Neural crest cell (in vitro differentiated cells): Measurements from ENCODE around the gene PCIF1. TPM values are rescaled to one million over a fixed set of nuclear protein-coding genes. Genes with fewer than 3 reads are reported as not detected.

Source experiments
- DNase-seq: peaks from one replicate; pipeline ENCODE4 v3.0.0; 2021; ENCODE audit warnings: low read depth, mixed read lengths, low spot score
- H3K27ac Mint-ChIP-seq: one replicate; pipeline ENCODE4 v1.8.0; 2021; ENCODE audit warnings: mild to moderate bottlenecking, mixed read lengths; ENCODE audit not compliant: unreplicated experiment
- H3K27me3 Mint-ChIP-seq: 2 replicates; pipeline ENCODE4 v1.8.0; 2021; ENCODE audit warnings: low read depth, mild to moderate bottlenecking, mixed read lengths
- H3K36me3 Mint-ChIP-seq: 2 replicates; pipeline ENCODE4 v1.8.0; 2021; ENCODE audit warnings: low read depth, mild to moderate bottlenecking, mixed read lengths
- H3K4me1 Mint-ChIP-seq: 2 replicates; pipeline ENCODE4 v1.8.0; 2021; ENCODE audit warnings: mixed read lengths
- H3K4me3 Mint-ChIP-seq: one replicate; pipeline ENCODE4 v1.8.0; 2021; ENCODE audit warnings: mild to moderate bottlenecking, mixed read lengths
- H3K9me3 Mint-ChIP-seq: 2 replicates; pipeline ENCODE4 v1.8.0; 2021; ENCODE audit warnings: mixed read lengths
- total RNA-seq: library from RNA; stranded (reverse); gene quantifications from 2 replicates; pipeline ENCODE4 v1.2.1, GENCODE V29; 2021
- TF ChIP-seq, protein P1 (sequence below): fragments of 200-600 bp; sonication (generic); conservative IDR thresholded peaks from 2 replicates; pipeline ENCODE4 v1.5.0; 2021; ENCODE audit warnings: antibody characterized with exemption, mild to moderate bottlenecking

PCIF1 gene
- total RNA-seq, 1 donor from 2014 or later = 36.5 TPM

- TF ChIP-seq, protein P1, sequence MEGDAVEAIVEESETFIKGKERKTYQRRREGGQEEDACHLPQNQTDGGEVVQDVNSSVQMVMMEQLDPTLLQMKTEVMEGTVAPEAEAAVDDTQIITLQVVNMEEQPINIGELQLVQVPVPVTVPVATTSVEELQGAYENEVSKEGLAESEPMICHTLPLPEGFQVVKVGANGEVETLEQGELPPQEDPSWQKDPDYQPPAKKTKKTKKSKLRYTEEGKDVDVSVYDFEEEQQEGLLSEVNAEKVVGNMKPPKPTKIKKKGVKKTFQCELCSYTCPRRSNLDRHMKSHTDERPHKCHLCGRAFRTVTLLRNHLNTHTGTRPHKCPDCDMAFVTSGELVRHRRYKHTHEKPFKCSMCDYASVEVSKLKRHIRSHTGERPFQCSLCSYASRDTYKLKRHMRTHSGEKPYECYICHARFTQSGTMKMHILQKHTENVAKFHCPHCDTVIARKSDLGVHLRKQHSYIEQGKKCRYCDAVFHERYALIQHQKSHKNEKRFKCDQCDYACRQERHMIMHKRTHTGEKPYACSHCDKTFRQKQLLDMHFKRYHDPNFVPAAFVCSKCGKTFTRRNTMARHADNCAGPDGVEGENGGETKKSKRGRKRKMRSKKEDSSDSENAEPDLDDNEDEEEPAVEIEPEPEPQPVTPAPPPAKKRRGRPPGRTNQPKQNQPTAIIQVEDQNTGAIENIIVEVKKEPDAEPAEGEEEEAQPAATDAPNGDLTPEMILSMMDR = no peak
- Mint-ChIP-seq H3K9me3 (no peaks in the 10 kb centered on the region), H3K4me3 (no peak overlapping the region), H3K36me3 (peaks cover 7% of the 10 kb centered on the region), H3K27ac (no peak overlapping the region), H3K27me3 (peaks cover under 1% of the 10 kb centered on the region), H3K4me1 (peaks cover 20% of the 10 kb centered on the region)
- no peak for DNase-seq
Measured at GRCh38 chr20:45909336-45909808, 25.1 kb upstream of the PCIF1 start.

GRCh38 chr20:45909817-45910669 is 24.4 kb upstream of the PCIF1 start:
- TF ChIP-seq, protein P1 = no peak
- DNase-seq = no peak
- peak overlapping the region; percentile 57 for H3K27ac Mint-ChIP-seq
- H3K4me1 Mint-ChIP-seq = peaks cover 20% of the 10 kb centered on the region
- H3K27me3 Mint-ChIP-seq = peaks cover 3% of the 10 kb centered on the region
- peak overlapping the region; percentile 77 for H3K4me3 Mint-ChIP-seq
- H3K36me3 Mint-ChIP-seq = peaks cover 7% of the 10 kb centered on the region
- no peaks in the 10 kb centered on the region for H3K9me3 Mint-ChIP-seq

DNA sequence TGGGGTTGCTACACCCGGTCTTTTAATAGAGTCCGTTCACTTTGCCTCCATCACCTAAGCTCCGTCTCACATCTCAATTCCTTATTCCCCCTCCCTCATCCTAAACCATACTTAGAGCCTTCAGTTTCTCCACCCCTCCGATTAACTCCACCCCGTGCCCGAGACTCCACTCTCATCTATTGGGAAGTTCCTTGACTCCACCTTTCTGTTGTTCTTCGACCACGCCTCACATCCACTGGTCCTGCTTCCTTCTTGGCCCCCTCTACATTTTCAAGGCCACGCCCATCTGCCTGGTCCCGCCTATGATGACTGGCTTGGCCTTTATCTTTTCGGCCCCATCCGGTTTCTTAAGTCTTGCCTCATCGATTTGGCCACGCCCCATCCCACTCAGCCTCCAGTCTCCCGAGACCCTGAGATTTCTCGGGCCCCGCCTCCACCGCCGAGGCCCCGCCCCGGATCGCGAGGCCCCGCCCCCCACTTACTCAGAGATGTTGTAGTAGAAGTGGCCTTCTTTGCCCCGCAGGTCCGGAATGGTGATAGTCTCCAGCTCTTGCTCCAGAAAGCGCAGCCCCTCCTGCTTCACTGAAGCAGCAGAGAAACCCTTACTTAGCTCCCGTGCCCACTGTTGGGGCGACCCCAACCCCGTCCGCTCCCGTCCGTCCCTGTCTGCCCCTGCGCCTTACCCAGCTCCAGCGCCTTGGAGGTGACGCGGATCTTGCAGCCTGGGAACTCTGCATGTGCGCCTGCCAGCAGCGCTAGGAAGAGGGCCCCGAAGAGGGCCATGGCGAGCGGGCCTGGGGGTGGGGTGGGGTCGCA is 23.6 kb upstream of the PCIF1 start:
- TF ChIP-seq, protein P1 = no peak
- H3K4me1 Mint-ChIP-seq = peaks cover 20% of the 10 kb centered on the region
- H3K27me3 Mint-ChIP-seq = peaks cover 3% of the 10 kb centered on the region
- H3K4me3 Mint-ChIP-seq = peak overlapping the region; percentile 77
- peak overlapping the region; percentile 96 for H3K27ac Mint-ChIP-seq
- H3K9me3 Mint-ChIP-seq = no peaks in the 10 kb centered on the region
- H3K36me3 Mint-ChIP-seq = peaks cover 7% of the 10 kb centered on the region
- DNase-seq = peak; percentile 99

- TF ChIP-seq, protein P1 = no peak
- Mint-ChIP-seq H3K4me1 (peaks cover 20% of the 10 kb centered on the region), H3K27me3 (peaks cover 3% of the 10 kb centered on the region), H3K9me3 (no peaks in the 10 kb centered on the region), H3K27ac (peak within 1 kb of the TSS; percentile 96), H3K4me3 (peak within 1 kb of the TSS; percentile 77), H3K36me3 (peaks cover 7% of the 10 kb centered on the region)
- DNase-seq = peak; percentile 70
Measured at GRCh38 chr20:45911486-45912343, 22.8 kb upstream of the PCIF1 start, which contains the start of gene PLTP. PLTP (minus strand) TSS chr20:45912155; CDS start chr20:45911452, 703 bp downstream.

- no peak for DNase-seq
- Mint-ChIP-seq H3K9me3 (no peaks in the 10 kb centered on the region), H3K36me3 (peaks cover 6% of the 10 kb centered on the region), H3K4me1 (peaks cover 20% of the 10 kb centered on the region), H3K4me3 (peak overlapping the region; percentile 77), H3K27me3 (peaks cover 3% of the 10 kb centered on the region), H3K27ac (peak overlapping the region; percentile 5)
- TF ChIP-seq, protein P1 = no peak
Measured at GRCh38 chr20:45912344-45912682, 22.2 kb upstream of the PCIF1 start.
